ENCODE results near the gene MRPL50. TPM values are rescaled to one million over a fixed set of nuclear protein-coding genes. Genes with fewer than 3 reads are reported as not detected.

Gene MRPL50
- polyA plus RNA-seq, 1 of the 3 experiments (the other 2 are of a cell fraction): 6.3 TPM

DNA sequence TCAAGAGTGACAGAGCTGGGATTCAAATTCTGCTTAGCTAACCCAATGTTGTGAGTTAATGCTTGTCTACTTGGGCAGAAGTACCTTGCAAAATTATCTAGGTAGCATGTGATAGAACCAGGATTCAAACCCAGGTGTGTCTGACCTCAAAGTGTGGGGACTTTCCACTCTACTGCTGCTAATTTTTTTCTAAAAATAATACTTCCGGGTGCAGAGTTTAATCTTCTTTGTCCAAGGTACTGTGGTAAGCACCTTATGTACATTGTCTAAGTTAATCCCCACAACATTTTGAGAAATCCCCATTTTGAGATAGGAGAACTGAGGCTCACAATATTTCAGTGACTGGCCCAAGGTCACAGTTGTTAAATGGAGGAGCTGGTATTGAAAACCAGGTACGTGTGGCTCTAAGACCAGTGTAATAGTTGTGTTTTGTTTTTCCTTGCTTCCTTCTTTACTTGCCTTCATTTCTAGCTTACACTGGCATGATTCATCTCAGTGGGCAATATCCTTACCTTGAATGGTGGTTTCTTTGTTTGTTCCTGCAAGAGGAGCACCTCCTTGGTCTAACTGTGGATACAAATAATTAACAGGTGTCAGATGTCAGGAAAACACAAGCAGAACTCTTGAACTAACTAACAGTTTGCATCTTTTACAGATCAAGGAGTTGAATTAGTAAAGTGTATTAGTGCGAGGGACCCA lies 29.7 kb upstream of the MRPL50 start:
- H3K4me3 ChIP-seq (ENCODE audit: low read depth in 2 of 2, low read length in 1 of 2): no peak overlapping the region
- H2AFZ ChIP-seq (ENCODE audit: low read depth): no peak overlapping the region
- DNase-seq: no peak
- no peaks in the 10 kb centered on the region for H3F3A ChIP-seq (replicated peaks; ENCODE audit: insufficient read depth)
- no peak overlapping the region for H3K9ac ChIP-seq
- no peaks in the 10 kb centered on the region for H3K4me1 ChIP-seq (ENCODE audit: control insufficient read depth in 1 of 2, insufficient read depth in 2 of 2, low read depth in 1 of 2, low read length in 1 of 2)
- no peak overlapping the region for H3K27ac ChIP-seq (ENCODE audit: low read depth in 2 of 2, low read length in 1 of 2)
- whole genome bisulfite sequencing (ENCODE audit: low lambda C conversion rate): 20% methylated on average over 3 of the region's 3 CpGs
- H3K79me2 ChIP-seq (ENCODE audit: insufficient read depth): no peaks in the 10 kb centered on the region
- no peaks in the 10 kb centered on the region for H3K9me3 ChIP-seq
- no peaks in the 10 kb centered on the region for H3K9me2 ChIP-seq
- ChIA-PET CTCF (interaction anchor here (0.6 to 2.9 kb wide), 6 partner anchors 9 to 105 kb away, joined by 3 to 16 read pairs (median 3); partner anchors contain the start of gene RNF20), POLR2A (no interaction called here)
- H3K27me3 ChIP-seq (ENCODE audit: insufficient read depth): no peaks in the 10 kb centered on the region; the same call in 1 of the 2 replicates
- H4K20me1 ChIP-seq (ENCODE audit: insufficient read depth): no peaks in the 10 kb centered on the region
- no peak for TF ChIP-seq SMC3 (IDR thresholded peaks at IDR 0.05; ENCODE audit: low read depth, low read length)
- no peak for TF ChIP-seq RAD21 (IDR thresholded peaks at IDR 0.05; ENCODE audit: low read length)
- TF ChIP-seq EZH2phosphoT487 (IDR thresholded peaks at IDR 0.05; ENCODE audit: borderline replicate concordance, low read depth): no peak
- TF ChIP-seq RFX5 (IDR thresholded peaks at IDR 0.05; ENCODE audit: low read length): no peak
- no peak for TF ChIP-seq EP300 (IDR thresholded peaks at IDR 0.05; ENCODE audit: borderline replicate concordance in 1 of 2, low read depth in 1 of 2, low read length in 1 of 2)
- TF ChIP-seq IRF3 (IDR thresholded peaks at IDR 0.05; ENCODE audit: low read depth, low read length): no peak
- no peaks in the 10 kb centered on the region for H3K36me3 ChIP-seq (replicated peaks in 1 of 2; ENCODE audit: control insufficient read depth in 1 of 2, insufficient read depth in 2 of 2, low read length in 1 of 2)
- no peak overlapping the region for H3K4me2 ChIP-seq

GRCh38 chr9:101427358-101427757 lies 28.9 kb upstream of the MRPL50 start:
- no peak for TF ChIP-seq IRF3 (IDR thresholded peaks at IDR 0.05; ENCODE audit: low read depth, low read length)
- no peak for TF ChIP-seq RAD21 (IDR thresholded peaks at IDR 0.05; ENCODE audit: low read length)
- TF ChIP-seq CHD2 (IDR thresholded peaks at IDR 0.05; ENCODE audit: low read length, partially characterized antibody): no peak
- Histone ChIP-seq H3K9me3 (no peaks in the 10 kb centered on the region), H3K4me1 (ENCODE audit: control insufficient read depth in 1 of 2, insufficient read depth in 2 of 2, low read depth in 1 of 2, low read length in 1 of 2) (no peaks in the 10 kb centered on the region), H4K20me1 (ENCODE audit: insufficient read depth) (no peaks in the 10 kb centered on the region), H3K36me3 (replicated peaks in 1 of 2; ENCODE audit: control insufficient read depth in 1 of 2, insufficient read depth in 2 of 2, low read length in 1 of 2) (no peaks in the 10 kb centered on the region), H3K27me3 (ENCODE audit: insufficient read depth) (no peaks in the 10 kb centered on the region; the same call in 1 of the 2 replicates), H2AFZ (ENCODE audit: low read depth) (no peak overlapping the region), H3K4me3 (ENCODE audit: low read depth in 2 of 2, low read length in 1 of 2) (no peak overlapping the region), H3K9me2 (no peaks in the 10 kb centered on the region), H3K9ac (no peak overlapping the region), H3K79me2 (ENCODE audit: insufficient read depth) (no peaks in the 10 kb centered on the region), H3K27ac (ENCODE audit: low read depth in 2 of 2, low read length in 1 of 2) (no peak overlapping the region), H3F3A (replicated peaks; ENCODE audit: insufficient read depth) (no peaks in the 10 kb centered on the region), H3K4me2 (no peak overlapping the region)
- no peak for DNase-seq
- WGBS (ENCODE audit: low lambda C conversion rate): 54% methylated on average over 7 of the region's 8 CpGs
- ChIA-PET POLR2A (no interaction called here), CTCF (interaction anchor here (0.6 to 2.9 kb wide), 6 partner anchors 9 to 106 kb away, joined by 3 to 16 read pairs (median 4); partner anchors contain the start of gene RNF20)
